Effector CD8-positive, alpha-beta T cell (primary cell): Measurements from ENCODE around the gene TBX6.

Source experiments
- DNase-seq: peaks from one replicate; lab custom pipeline; 2025; lab: John Stamatoyannopoulos, UW

TBX6 gene

DNA sequence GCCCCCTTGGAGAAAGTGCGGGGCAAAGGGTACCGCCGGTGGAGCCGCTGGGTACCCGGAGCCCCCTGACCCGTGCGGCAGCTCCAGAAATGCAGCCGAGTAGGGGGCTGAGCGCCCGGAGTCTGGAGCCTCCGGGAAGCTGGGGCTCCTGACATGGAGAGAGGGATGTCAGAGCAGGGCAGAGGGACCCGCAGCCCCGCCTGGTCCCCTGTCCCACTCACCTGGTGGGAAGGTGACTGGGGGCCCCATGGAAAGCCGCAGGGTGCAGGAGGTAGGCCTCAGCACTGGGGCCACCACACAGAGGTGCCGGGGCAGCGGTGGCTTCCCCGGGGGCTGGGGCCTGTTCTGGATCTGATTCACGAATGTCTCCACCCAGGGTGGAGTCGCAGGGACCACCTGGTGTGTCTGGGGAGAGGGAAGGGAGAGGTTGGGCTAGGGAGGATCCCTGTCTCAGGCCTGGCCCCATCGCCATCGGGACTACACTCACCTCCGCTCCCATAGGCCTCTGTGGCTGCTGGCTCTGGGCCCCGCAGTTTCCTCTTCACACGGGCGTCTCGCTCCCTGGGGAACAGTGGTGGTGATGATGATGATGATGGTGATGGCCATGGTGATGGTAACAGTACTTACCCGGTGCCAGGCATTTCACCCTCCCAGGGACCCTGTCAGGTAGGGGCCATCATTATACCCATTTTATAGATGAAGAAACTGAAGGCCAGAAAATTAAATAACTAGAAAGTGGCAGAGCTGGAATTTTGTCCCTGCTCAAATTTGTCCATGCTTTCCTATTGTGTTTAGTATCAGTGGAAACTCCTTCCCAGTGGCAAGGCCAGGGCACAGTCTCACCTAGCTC lies 5.2 kb downstream of the TBX6 start:
- no peak for DNase-seq

DNA sequence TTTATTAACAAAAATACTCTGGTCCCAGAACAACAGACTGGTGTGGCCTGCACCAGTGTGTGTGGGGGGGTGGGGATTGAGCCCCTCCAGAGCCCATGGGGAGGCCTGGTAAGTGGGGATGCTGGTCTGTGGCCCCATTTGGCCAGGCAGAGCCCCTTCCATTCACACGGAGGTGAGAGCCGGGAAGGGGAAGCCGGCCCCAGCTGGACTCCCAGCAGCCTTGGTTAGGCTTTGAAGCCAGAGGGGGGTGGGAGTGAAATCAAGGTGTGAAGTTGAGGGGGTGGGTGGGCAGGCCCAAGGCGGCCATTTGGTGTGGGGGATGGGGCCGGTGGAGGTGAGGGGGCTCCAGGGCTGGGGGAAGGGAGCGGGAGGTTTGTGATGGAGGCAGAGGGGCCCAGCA lies 5.9 kb downstream of the TBX6 start:
- no peak for DNase-seq

DNA sequence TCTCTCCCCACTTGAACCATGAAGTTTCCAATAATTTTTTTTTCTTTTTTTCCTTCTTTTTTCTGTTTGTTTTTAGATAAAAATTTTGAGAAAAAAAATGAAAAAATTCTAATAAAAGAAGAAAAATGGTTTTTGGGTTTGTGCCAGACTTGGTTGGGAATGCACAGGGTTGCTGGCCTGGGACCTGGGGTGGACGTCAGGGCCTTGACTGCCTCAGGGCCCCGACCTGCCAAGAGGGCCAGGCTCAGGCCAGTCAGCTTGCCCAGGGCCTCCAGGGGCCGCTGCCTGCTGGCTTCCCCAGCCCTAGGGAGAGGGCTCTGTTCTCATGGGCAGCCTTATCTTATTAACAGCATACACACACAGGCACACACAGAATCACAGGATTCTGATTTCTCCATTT lies 6.5 kb downstream of the TBX6 start:
- no peak for DNase-seq

DNA sequence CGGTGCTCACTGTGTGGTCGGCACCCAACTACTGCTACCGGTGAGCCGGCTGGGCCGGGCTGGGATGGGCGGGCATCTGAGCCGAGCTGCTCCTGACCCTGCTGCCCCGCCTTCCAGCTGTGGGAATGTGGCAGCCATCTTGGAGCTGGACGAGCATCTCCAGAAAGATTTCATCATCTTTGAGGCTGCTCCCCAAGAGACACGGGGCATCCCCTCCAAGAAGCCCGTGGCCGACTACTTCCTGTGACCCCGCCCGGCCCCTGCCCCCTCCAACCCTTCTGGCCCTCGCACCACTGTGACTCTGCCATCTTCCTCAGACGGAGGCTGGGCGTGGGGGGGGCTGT lies 6.9 kb downstream of the TBX6 start:
- DNase-seq, result no peak

DNA sequence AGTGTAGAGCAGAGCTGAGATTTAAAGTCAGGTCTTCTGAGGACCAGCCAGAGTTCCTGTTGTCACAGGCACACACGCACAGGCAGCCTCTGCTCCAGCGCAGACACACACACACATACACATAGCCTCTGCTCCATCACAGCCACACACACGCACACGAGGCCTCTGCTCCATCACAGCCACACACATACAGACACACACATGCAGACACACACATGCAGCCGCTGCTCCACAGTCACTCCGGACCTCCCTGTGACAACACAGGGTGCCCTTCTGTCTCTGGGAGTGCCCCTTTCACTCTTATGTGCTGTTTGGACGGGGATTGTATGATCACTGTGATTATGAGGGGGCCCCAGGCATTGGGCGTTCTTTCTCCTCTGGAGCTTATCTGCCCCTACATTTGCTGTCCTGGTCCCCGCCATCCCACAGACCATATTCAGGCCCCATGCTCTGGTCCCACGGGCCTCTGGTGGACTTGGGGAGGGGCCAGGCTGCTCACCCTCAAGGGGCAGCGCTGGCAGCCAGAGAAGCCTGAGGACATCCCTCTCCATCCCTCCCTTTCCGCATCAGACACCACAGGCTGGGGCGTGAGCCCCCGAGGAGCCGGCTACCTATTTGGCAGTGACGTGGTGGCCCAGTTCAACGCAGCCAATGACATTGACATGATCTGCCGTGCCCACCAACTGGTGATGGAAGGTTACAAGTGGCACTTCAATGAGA lies 7.5 kb downstream of the TBX6 start:
- DNase-seq, result no peak

DNA sequence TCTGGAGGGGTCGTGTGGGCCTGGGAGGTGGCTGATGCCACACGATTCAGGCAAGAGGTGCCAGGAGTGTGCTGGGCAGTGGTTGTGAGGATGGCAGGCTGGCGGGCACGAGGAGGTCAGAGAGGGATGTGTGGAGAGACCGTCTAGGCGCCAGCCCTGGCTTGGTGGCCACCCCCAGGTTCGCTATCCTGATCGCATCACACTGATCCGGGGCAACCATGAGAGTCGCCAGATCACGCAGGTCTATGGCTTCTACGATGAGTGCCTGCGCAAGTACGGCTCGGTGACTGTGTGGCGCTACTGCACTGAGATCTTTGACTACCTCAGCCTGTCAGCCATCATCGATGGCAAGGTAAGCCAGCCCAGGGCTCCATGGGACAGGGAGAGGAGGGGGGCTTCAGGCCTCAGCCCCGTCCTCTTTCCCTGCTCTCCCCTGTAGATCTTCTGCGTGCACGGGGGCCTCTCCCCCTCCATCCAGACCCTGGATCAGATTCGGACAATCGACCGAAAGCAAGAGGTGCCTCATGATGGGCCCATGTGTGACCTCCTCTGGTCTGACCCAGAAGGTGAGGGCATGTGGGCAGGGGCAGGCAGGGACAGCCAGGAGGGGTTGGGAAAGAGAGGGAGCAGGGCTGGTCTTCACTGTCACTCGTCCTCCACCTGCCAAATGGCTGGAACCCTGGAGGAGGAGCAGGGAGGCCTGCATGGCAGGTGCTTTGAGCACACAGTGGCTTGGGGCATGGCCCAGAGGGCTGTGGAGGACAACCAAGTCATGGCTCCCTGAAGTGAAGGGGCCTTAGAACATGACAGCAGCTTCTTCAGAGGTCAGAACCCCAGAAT lies 8.3 kb downstream of the TBX6 start:
- DNase-seq, result no peak

DNA sequence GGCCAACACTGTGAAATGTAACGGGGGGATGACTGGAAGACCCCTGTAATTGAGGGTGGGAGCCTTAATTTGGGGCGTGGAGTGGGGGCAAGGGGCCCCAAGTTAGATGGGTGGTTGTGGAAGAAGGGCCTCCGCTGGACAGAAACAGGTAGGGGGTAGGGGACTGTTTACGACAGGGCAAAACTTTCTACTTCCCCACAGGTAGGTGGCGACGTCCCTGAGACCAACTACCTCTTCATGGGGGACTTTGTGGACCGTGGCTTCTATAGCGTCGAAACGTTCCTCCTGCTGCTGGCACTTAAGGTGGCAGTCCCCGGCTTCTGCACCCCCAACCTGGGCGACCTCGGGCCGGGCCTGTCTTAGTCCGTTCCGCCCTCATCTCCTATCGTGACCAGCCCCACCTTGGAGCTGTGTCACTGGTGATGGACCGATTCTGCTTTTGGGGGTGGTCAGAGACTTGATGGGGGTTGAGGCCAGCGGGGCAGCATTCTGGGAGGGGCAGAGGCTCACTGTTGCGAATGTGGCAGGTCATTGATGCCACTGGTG lies 9.1 kb downstream of the TBX6 start:
- no peak for DNase-seq

DNA sequence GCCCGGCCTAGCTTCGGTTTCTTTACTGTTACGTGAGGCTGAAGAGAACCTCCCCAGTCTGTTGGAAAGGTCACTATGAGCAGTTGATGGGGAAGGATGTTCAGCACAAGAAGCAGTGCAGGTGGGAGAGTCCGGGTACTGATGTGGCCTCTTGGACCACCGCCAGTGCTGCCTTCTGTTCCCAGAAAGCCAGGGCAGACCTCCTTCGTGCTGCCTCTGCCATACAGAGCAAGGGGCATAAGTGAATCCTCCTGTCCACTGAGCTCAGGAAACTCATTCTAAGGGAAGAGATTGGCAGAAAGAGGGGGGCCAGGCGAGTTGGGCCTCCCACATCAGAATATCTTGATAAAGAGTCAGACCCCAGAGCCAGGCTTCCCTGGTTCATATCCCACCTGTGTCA lies 12.2 kb downstream of the TBX6 start:
- DNase-seq, result no peak

DNA sequence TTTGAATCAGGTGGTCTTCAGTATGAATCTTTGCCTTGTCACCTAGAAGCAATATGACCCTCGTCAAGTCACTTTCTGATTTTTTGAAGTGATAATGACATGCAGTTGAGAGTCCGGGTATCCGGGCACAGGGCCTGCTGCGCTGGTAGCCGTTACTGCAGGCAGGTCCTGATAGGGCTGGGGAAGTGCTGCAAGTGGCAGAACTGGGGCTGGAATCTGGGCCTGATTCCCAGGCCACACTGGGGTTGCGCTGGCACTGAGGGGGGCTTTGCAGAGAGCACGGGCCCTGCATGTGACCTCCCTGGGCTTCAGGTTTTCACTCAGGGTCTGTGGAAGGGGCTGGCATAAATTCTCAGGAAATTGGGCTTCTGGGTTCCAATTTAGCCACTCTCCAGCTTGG lies 13.0 kb downstream of the TBX6 start:
- DNase-seq, result no peak

DNA sequence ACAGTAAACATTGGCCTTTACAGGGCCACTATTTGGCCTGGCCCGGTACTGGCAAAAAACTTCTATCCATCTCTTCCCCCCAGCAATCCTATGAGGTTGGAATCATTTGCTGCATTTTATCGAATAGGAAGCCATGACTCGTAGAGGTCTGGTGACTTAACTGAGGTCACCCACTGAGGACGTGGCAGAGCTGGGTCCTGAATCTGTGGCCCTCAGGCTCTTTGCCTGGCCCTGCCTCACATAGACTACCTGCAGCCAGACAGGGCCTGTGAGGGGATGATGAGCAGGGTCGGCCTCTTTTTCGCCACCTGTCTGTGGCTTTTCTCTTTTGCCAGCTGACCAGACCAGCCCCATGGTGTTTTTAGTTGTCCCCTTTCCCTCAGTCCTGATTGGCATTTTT lies 14.1 kb downstream of the TBX6 start:
- no peak for DNase-seq

DNA sequence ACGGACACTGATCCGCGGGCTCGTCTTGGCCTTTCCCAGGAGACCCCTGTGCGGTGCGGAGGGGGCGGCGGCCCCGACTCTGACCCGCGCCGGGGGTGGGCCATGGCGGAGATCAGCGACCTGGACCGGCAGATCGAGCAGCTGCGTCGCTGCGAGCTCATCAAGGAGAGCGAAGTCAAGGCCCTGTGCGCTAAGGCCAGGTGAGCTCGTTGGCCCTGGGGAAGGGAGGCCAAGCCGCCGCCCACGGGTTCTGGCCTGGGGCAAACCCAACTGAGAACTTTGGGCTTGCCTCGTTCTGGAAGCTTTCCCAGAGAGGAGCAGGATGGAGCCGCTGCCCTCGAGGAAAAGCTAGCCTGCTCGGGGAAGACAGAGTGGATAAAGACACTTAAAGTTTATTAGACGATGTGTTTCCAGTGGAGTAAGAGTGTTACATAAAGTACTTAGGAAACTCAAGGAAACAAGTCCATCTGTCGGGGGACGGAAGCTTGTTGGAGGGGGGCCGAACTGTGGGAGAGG lies 15.4 kb downstream of the TBX6 start:
- DNase-seq, result no peak

DNA sequence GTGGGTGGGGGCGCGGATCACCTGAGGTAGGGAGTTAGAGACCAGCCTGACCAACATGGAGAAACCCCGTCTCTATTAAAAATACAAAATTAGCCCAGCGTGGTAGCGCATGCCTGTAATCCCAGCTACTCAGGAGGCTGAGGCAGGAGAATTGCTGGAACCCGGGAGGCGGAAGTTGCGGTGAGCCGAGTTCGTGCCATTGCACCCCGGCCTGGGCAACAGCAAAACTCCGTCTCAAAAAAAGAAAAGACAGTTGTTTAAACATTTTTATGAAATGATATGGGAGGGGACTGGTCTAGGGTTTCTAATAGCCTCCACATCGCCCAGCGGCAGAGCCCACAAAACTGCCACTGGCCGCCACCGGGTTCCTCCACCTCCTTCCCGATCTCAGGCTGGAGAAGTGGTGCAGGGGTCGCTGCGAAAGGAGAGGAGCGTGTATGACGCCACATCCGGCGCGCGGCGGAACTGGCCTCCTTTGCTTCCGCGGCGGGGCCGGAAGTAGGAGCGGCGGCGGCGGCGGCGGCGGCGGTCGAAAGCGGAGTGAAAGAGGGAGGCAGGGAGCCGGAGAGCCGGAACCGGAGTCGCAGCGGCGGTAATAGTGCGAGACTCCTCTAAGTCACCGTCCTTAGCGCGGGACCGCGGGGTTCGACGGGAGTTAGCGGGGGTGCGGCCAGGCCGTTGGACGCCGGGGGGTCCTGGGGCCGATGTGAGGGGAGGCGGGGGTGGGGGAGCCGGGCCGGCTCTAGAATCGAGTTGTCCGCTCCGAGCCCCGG lies 16.0 kb downstream of the TBX6 start, which contains the start of gene PPP4C:
PPP4C (plus strand) TSS at position 492 of the 773 bp plus-strand sequence. CDS start 384 bp downstream, outside the sequence.
- DNase-seq, result peak; percentile 80

DNA sequence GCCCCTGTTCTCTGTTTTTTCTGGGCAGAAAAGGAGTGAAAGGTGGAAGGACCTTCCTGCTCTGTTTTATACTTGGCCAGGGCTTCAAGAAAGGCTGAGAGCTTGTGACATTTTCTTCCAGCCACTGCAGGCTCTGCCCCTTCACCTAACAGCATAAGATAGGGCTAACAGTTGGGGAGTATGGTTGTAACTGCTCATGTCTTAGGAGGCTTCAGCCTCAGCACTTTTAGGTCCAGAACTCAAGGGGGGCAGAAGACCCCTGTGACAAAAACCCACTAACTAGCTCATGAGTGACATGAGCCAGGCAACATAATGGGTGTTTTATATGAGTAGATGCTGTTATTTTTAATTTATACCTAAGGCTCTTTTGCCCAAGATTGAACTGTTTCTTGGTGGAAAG lies 21.2 kb downstream of the TBX6 start:
- no peak for DNase-seq

DNA sequence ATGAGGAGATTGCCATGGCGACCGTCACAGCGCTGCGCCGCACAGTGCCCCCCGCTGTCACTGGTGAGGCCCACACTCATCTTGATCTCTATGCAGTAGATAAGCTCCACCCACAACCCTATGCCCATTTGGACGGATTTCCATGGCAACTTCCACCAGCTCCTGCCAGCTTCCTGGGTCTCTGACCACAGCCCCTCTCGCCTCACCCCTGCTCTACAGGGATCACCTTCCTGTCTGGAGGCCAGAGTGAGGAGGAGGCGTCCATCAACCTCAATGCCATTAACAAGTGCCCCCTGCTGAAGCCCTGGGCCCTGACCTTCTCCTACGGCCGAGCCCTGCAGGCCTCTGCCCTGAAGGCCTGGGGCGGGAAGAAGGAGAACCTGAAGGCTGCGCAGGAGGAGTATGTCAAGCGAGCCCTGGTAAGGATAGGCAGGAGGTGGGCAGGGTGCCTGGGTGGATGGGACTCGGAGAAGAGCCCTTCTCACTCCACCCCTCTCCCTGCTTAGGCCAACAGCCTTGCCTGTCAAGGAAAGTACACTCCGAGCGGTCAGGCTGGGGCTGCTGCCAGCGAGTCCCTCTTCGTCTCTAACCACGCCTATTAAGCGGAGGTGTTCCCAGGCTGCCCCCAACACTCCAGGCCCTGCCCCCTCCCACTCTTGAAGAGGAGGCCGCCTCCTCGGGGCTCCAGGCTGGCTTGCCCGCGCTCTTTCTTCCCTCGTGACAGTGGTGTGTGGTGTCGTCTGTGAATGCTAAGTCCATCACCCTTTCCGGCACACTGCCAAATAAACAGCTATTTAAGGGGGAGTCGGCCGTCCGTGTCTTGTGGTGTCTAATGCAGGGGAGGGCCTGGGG lies 21.9 kb downstream of the TBX6 start:
- DNase-seq, result no peak

DNA sequence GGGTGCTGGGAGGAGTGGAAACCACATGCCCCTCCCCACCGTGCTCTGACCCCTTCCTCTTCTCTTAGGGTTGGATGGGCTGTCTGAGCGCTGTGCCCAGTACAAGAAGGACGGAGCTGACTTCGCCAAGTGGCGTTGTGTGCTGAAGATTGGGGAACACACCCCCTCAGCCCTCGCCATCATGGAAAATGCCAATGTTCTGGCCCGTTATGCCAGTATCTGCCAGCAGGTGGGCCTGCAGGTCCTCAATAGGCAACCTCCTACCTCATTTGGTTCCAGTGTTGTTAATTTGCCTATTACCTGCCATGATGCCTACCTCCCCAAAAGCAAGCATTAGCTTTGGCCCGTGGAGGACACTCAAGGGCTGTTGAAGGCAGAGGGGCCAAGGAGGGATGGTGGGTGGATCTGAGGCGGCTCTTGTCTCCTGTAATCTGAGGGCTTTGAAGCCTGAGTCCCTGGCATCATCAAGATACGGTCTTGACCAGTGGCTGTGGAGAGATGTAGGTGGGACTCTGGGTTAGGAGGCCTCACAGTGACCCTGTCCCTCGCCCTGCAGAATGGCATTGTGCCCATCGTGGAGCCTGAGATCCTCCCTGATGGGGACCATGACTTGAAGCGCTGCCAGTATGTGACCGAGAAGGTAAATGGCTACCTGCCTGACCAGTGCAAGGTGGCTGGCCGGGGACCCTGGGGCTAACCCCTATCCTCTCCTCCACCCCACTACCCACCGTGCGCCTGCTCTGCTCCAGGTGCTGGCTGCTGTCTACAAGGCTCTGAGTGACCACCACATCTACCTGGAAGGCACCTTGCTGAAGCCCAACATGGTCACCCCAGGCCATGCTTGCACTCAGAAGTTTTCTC lies 22.7 kb downstream of the TBX6 start:
- peak; percentile 26 for DNase-seq

DNA sequence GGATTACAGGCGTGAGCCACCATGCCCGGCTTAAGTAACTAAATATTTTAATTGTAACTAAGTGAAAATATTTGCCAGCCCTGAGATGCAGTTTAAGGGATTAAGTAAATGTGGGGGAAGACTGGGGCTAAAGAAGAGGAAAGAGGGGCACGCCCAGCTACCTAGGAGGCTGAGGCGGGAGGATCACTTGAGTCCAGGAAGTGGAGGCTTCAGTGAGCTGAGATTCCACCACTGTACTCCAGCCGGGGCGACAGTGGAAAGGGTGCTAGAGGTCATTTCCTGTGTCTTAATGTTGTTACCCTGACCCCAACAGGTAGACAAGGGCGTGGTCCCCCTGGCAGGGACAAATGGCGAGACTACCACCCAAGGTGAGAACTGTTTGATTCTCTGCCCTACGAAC lies 23.4 kb downstream of the TBX6 start:
- no peak for DNase-seq

DNA sequence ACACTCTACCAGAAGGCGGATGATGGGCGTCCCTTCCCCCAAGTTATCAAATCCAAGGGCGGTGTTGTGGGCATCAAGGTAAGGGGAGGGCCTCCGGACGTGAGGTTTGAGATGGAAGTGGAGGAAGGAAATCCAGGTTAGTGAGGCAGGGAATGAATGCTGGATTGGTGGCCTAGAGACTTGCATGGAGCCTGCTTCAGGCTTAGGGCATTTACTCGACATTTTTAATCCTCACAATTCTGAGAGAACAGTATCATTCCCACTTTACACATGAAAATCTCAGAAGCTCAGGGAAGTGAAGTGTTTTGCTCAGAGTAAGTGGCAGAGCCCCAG lies 24.2 kb downstream of the TBX6 start:
- no peak for DNase-seq

DNA sequence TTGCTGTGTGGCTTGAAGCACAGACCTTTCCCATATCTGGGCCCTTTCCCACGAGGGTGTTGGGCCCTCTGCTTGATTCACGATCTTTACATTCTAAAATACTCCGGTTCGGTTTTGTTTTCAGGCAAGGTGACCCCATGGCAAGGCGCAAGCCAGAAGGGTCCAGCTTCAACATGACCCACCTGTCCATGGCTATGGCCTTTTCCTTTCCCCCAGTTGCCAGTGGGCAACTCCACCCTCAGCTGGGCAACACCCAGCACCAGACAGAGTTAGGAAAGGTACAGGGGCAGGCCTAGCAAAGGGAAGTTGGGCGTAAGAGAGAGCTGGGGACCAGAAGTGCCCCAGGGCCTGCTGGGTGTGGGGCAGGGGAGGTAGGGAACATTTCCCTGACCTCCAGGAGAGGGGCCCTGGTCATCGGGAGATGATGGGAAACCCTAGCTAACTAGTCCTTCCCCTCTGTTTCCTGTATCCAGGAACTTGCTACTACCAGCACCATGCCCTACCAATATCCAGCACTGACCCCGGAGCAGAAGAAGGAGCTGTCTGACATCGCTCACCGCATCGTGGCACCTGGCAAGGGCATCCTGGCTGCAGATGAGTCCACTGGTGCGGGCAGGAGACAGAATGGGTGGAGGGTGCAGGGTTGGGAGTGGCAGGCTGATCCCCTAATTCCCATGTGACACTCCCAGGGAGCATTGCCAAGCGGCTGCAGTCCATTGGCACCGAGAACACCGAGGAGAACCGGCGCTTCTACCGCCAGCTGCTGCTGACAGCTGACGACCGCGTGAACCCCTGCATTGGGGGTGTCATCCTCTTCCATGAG lies 24.8 kb downstream of the TBX6 start:
- no peak for DNase-seq
